Liver (tissue), 3 donors: ENCODE results near the gene AIMP1.
"Not testable (repeated sequence)": the region's sequence is repeated elsewhere in the genome, so short reads cannot be mapped to it uniquely, and the experiment has no call there.

Source experiments
- CTCF ChIP-seq: fragments of 150-350 bp; IDR thresholded peaks from 2 replicates; pipeline ENCODE4 v1.5.1; 2017; ENCODE audit warnings: improper control_type of control experiment, low read depth, low read length; ENCODE audit not compliant: missing input control
- EGR1 ChIP-seq, 2 donors: IDR thresholded peaks; 2 replicates each; pipeline ENCODE4 v1.6.1; 2016 to 2018; ENCODE audit warnings: antibody characterized with exemption in 2 of 2, low read depth in 2 of 2
- JUND ChIP-seq, 2 donors: IDR thresholded peaks; 2 replicates each; pipeline ENCODE4 v1.6.1; 2016; ENCODE audit warnings: antibody characterized with exemption in 2 of 2
- MAX ChIP-seq: IDR thresholded peaks from 2 replicates; pipeline ENCODE4 v1.6.1; 2016; ENCODE audit warnings: antibody characterized with exemption
- RAD21 ChIP-seq, 2 donors: IDR thresholded peaks; 2 replicates each; pipeline ENCODE4 v1.6.1; 2016; ENCODE audit warnings: antibody characterized with exemption in 2 of 2, mild to moderate bottlenecking in 2 of 2
- REST ChIP-seq: IDR thresholded peaks from 2 replicates; pipeline ENCODE4 v1.6.1; 2016; ENCODE audit warnings: antibody characterized with exemption, mild to moderate bottlenecking
- RXRA ChIP-seq, 2 donors: IDR thresholded peaks; 2 replicates each; pipeline ENCODE4 v1.6.1; 2017 to 2018; ENCODE audit warnings: antibody characterized with exemption in 2 of 2, mild to moderate bottlenecking in 1 of 2
- YY1 ChIP-seq: IDR thresholded peaks from 2 replicates; pipeline ENCODE4 v1.6.1; 2016; ENCODE audit warnings: antibody characterized with exemption, mild to moderate bottlenecking
- donor health status: healthy.
- donor health status: healthy.

GRCh38 chr4:106398898-106399297 is 82.5 kb downstream of the AIMP1 start:
- not testable (repeated sequence) for TF ChIP-seq CTCF; RAD21 (IDR thresholded peaks at IDR 0.05); YY1; RXRA (IDR thresholded peaks at IDR 0.05); REST; MAX; EGR1 (IDR thresholded peaks at IDR 0.05; ENCODE audit: low read depth in 2 of 2); JUND (IDR thresholded peaks at IDR 0.05)
